Measurements from ENCODE around the gene PGAM2. TPM values are rescaled to one million over a fixed set of nuclear protein-coding genes. Genes with fewer than 3 reads are reported as not detected.

The PGAM2 gene
- total RNA-seq, 2 experiments from 2014 or later, result 0.49 TPM; not detected in 1

DNA sequence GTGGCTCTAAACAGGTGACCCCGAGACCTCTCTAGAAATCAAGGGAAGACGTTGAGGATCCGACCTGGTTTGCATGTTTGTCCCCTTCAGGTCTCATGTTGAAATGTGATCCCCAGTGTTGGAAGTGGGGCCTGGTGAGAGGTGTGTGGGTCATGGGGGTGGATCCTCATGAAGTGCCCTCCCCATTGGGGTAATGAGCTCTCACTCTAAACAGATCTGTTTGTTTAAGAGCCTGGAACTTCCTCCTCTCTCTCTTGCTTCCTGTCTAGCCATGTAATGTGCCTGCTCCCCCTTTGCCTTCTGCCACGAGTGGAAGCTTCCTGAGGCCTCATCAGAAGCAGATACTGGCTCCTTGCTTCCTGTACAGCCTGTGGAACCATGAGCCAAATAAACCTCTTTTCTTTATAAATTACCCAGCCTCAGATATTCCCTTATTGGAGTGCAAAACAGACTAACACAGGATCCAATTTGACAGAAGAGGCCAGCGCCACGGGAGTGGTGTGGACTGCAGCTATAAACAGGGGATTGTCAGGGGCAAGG, 27.8 kb upstream of the PGAM2 start:
- H3K27ac Mint-ChIP-seq, result no peak overlapping the region
- intact Hi-C loops (cut with micrococcal nuclease), result no loop called here
- no peaks in the 10 kb centered on the region for H3K36me3 Mint-ChIP-seq (ENCODE audit: low read depth)
- H3K27me3 Mint-ChIP-seq, result no peaks in the 10 kb centered on the region
- POLR2A ChIA-PET, result no interaction called here
- no peak overlapping the region for H3K4me3 Mint-ChIP-seq
- H3K9me3 Mint-ChIP-seq, result no peaks in the 10 kb centered on the region
- TF ChIP-seq, protein P1, sequence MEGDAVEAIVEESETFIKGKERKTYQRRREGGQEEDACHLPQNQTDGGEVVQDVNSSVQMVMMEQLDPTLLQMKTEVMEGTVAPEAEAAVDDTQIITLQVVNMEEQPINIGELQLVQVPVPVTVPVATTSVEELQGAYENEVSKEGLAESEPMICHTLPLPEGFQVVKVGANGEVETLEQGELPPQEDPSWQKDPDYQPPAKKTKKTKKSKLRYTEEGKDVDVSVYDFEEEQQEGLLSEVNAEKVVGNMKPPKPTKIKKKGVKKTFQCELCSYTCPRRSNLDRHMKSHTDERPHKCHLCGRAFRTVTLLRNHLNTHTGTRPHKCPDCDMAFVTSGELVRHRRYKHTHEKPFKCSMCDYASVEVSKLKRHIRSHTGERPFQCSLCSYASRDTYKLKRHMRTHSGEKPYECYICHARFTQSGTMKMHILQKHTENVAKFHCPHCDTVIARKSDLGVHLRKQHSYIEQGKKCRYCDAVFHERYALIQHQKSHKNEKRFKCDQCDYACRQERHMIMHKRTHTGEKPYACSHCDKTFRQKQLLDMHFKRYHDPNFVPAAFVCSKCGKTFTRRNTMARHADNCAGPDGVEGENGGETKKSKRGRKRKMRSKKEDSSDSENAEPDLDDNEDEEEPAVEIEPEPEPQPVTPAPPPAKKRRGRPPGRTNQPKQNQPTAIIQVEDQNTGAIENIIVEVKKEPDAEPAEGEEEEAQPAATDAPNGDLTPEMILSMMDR (IDR thresholded peaks at IDR 0.05), result no peak
- DNase-seq (no peak), ATAC-seq (no peak)
- CTCF ChIA-PET, result no interaction called here
- peaks cover 17% of the 10 kb centered on the region for H3K4me1 Mint-ChIP-seq (ENCODE audit: low read depth)

DNA sequence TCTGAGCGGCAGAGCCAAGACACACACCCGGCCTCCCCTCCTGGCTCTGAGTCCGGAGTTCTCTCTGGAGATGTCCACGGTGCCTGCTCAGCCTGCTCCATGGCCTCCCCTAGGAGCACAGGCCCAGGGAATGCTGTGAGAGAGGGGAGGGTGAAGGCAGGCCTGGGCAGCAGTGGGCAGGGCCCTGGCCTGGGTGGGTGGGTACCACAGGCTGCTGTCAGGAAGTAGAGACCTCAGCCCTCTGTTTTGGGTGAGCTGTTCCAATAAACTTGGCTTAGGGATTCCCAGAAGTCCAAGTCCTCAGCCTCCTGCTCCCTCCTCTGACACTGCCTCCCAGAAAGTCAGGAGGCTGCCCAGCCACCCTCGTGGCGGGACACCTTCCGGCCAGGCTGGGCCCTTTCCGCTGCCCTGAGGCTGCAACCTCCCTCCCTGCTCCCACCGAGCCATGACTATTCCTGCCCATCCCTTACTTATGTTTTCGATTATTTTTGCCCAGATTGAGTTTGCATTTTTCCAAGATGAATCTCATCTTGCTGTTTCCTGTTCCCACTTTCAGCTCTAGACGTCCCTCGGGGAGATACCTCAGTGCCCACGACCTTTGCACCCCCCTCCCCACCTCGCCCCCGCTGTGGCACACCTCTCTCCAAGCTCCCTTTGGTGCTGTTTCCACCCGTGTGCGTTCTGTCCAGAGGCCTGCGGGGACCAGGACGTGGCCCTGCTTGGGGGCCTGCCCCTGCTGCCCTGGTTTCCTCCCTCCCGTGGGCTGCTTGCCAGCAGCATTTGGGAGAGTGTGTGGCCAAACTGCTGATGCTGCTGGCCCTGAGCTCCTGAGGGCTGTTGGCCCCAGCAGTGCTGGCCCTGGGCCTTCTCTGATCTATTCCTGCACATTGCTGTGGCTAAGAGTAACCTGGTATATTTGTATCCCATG, 22.8 kb upstream of the PGAM2 start:
- Mint-ChIP-seq H3K4me3 (no peak overlapping the region), H3K36me3 (ENCODE audit: low read depth) (no peaks in the 10 kb centered on the region), H3K27ac (no peak overlapping the region), H3K4me1 (ENCODE audit: low read depth) (peaks cover 6% of the 10 kb centered on the region), H3K27me3 (no peaks in the 10 kb centered on the region), H3K9me3 (no peaks in the 10 kb centered on the region)
- TF ChIP-seq, protein P1 (IDR thresholded peaks at IDR 0.05), result no peak
- DNase-seq (no peak), ATAC-seq (no peak)
- ChIA-PET CTCF (no interaction called here), POLR2A (interaction anchor here (0.5 kb wide), 1 partner anchor 941 kb away, joined by 3 read pairs; no protein-coding TSS in a partner anchor)
- intact Hi-C loops (cut with micrococcal nuclease), result no loop called here

DNA sequence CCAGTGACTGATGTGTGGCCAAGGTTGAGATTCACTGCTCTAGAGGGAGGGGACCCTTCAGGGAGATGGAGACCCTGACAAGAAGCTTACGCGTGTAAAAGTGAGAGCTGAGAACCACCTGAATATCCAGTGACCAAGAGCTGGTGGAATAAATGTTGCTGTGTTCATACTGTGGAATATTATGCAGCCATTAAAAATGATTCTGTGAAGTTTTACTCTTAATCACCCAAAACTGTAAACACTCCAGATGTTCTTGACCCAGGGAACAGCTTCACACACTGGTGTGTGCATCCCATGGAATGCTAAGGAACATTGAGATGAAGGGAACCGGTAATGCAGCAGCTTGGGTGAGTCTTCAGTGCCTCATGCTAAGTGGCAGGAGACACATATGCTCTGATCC, 21.3 kb upstream of the PGAM2 start:
- Mint-ChIP-seq H3K36me3 (ENCODE audit: low read depth) (no peaks in the 10 kb centered on the region), H3K27ac (no peak overlapping the region), H3K9me3 (no peaks in the 10 kb centered on the region), H3K27me3 (no peaks in the 10 kb centered on the region), H3K4me3 (no peak overlapping the region), H3K4me1 (ENCODE audit: low read depth) (peaks cover 9% of the 10 kb centered on the region)
- ATAC-seq, result no peak
- TF ChIP-seq, protein P1 (IDR thresholded peaks at IDR 0.05), result no peak
- DNase-seq, result no peak
- CTCF ChIA-PET, result interaction anchor here (0.7 to 1.4 kb wide), 2 partner anchors 81 to 448 kb away, joined by 3 to 4 read pairs; no protein-coding TSS in a partner anchor
- intact Hi-C loops (cut with micrococcal nuclease), result no loop called here
- POLR2A ChIA-PET, result interaction anchor here (0.6 kb wide), 1 partner anchor 40 kb away, joined by 3 read pairs; no protein-coding TSS in a partner anchor

DNA sequence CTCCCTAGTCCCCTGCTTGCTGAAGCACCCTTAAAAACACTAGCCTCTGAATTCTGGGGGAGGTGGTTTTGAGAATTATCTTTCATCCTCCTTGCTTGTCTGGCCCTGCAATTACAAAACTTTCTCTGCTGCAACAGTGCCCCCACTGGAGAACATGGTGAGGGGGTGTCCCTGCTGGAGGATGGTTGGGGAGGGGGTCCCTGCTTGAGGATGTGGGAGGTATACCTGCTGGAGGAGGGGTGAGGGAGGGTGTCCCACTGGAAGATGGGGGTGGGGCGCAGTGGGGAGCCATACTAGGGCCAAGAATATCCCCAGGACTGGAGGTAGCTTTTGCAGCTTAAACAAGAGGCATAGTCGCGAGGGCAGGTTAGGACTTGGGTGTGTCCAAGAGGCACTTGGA, 20.2 kb upstream of the PGAM2 start:
- no peak overlapping the region for H3K4me3 Mint-ChIP-seq
- H3K4me1 Mint-ChIP-seq (ENCODE audit: low read depth), result peaks cover 17% of the 10 kb centered on the region
- DNase-seq, result no peak
- TF ChIP-seq, protein P1 (IDR thresholded peaks at IDR 0.05), result no peak
- intact Hi-C loops (cut with micrococcal nuclease), result no loop called here
- ChIA-PET POLR2A (interaction anchor here (1.7 kb wide), 1 partner anchor 11 kb away, joined by 6 read pairs; no protein-coding TSS in a partner anchor), CTCF (interaction anchor here (0.8 to 2.7 kb wide), 6 partner anchors 13 to 116 kb away, joined by 3 to 21 read pairs (median 3); partner anchors contain the start of gene DBNL)
- no peak for ATAC-seq
- H3K36me3 Mint-ChIP-seq (ENCODE audit: low read depth), result peaks cover 10% of the 10 kb centered on the region
- H3K9me3 Mint-ChIP-seq, result no peaks in the 10 kb centered on the region
- no peaks in the 10 kb centered on the region for H3K27me3 Mint-ChIP-seq
- no peak overlapping the region for H3K27ac Mint-ChIP-seq
